Transverse colon (tissue), 4 donors: ENCODE measurements around the gene HOTAIR. TPM values are rescaled to one million over a fixed set of nuclear protein-coding genes. Genes with fewer than 3 reads are reported as not detected.

Experiments
- DNase-seq: peaks from one replicate; pipeline ENCODE4 v3.0.0-alpha.2; 2019
- H3K27ac ChIP-seq, 4 donors: fragments of 200-600 bp; sonication (generic); 2 replicates each; pipeline ENCODE4 v1.5.1; 2016 to 2018; ENCODE audit warnings: inconsistent platforms in 4 of 4
- H3K27me3 ChIP-seq: fragments of 200-600 bp; sonication (generic); 2 replicates; pipeline ENCODE4 v1.5.1; 2017; ENCODE audit warnings: inconsistent platforms
- H3K36me3 ChIP-seq, 4 donors: fragments of 200-600 bp; sonication (generic); 2 replicates each; pipeline ENCODE4 v1.5.1; 2017 to 2019; ENCODE audit warnings: inconsistent platforms in 4 of 4
- H3K4me1 ChIP-seq, 4 donors: fragments of 200-600 bp; sonication (generic); 2 replicates each; pipeline ENCODE4 v1.5.1; 2017 to 2020; ENCODE audit warnings: inconsistent platforms in 4 of 4
- H3K4me3 ChIP-seq, 4 donors: fragments of 200-600 bp; sonication (generic); 1 replicate in 1 of 4; 2 replicates in 3 of 4; pipeline versions ENCODE4 v1.5.1 to v1.6.1; 2017 to 2019; ENCODE audit warnings: inconsistent platforms in 4 of 4
- H3K9me3 ChIP-seq, 2 donors: fragments of 200-600 bp; sonication (generic); 2 replicates each; pipeline ENCODE4 v1.5.1; 2017 to 2019; ENCODE audit warnings: inconsistent platforms in 2 of 2
- CTCF ChIP-seq, 5 experiments: fragments of 200-600 bp in 3 of 5; fragments of 450-650 bp in 2 of 5; sonication (generic) in 3 of 5; IDR thresholded peaks; 1 replicate in 2 of 5; 2 replicates in 3 of 5; pipeline ENCODE4 v1.5.1; 2016 to 2017; ENCODE audit warnings: antibody characterized with exemption in 5 of 5, inconsistent platforms in 3 of 5, mild to moderate bottlenecking in 2 of 5, moderate library complexity in 1 of 5
- EP300 ChIP-seq: sonication (generic); formaldehyde crosslinking; IDR thresholded peaks from one replicate; pipeline ENCODE4 v1.6.1; 2017; ENCODE audit warnings: antibody characterized with exemption, low read depth
- POLR2A ChIP-seq: fragments of 450-650 bp; IDR thresholded peaks from one replicate; pipeline ENCODE4 v1.6.1; 2016; ENCODE audit warnings: antibody characterized with exemption, mild to moderate bottlenecking, moderate library complexity
- POLR2AphosphoS5 ChIP-seq, 3 donors: sonication (generic); formaldehyde crosslinking; IDR thresholded peaks; one replicate each; pipeline ENCODE4 v1.6.1; 2016; ENCODE audit warnings: antibody characterized with exemption in 3 of 3
- WGBS, 2 donors: methylation state at CpG; one replicate each; pipeline ENCODE4 v1.1.5; 2018; ENCODE audit warnings: low coverage in 1 of 2; 5-methylcytosine and 5-hydroxymethylcytosine counted together
- in situ Hi-C, 4 donors: fragments of 200-750 bp; cut with MboI; loops; one replicate each; pipeline versions ENCODE4 v1.15.0 to v1.15.1; 2017; ENCODE audit warnings: low sequenced_read_pairs in 3 of 4, low pct_ligation_motif_present in 1 of 4, low pct_unique_long_range_greater_than_20kb in 1 of 4
- intact Hi-C: fragments of 100-400 bp; cut with DNase I; formaldehyde crosslinking; loops from one replicate; pipeline ENCODE4 v1.15.1; 2023; ENCODE audit warnings: low total_unique reads
- total RNA-seq, 4 donors: library from RNA; depleted of rRNA; stranded (reverse); fragments of >200 nt; gene quantifications; one replicate each; pipeline ENCODE4 v1.1.0, GENCODE V29; 2016

HOTAIR gene
- total RNA-seq, 4 donors from 2014 or later = not detected

- in situ Hi-C loops (no loop called here), intact Hi-C loops (no loop called here)
- Histone ChIP-seq H3K36me3 (no peaks in the 10 kb centered on the region), H3K9me3 (no peaks in the 10 kb centered on the region), H3K27ac (peak overlapping the region in 1 of 4 donors; percentile 63), H3K27me3 (peaks cover 100% of the 10 kb centered on the region), H3K4me1 (peaks cover 12 to 36% (median 19%) of the 10 kb centered on the region in 4 donors), H3K4me3 (peak overlapping the region in 1 of 4 donors; percentile 38)
- TF ChIP-seq CTCF (IDR thresholded peaks at IDR 0.05) (no peak), EP300 (no peak), POLR2A (no peak), POLR2AphosphoS5 (IDR thresholded peaks at IDR 0.05) (no peak)
- 4% methylated on average over 4 to 25 of the region's 25 CpGs for whole genome bisulfite sequencing, 2 donors
- no peak for DNase-seq
These were observed 41.8 kb upstream of the HOTAIR start for GRCh38 chr12:54016478-54016964.

GRCh38 chr12:54016051-54016450, 41.3 kb upstream of the HOTAIR start:
- no peak overlapping the region for H3K4me3 ChIP-seq
- no peak for DNase-seq
- TF ChIP-seq EP300 = no peak
- no peak for TF ChIP-seq CTCF (IDR thresholded peaks at IDR 0.05)
- no peak for TF ChIP-seq POLR2AphosphoS5 (IDR thresholded peaks at IDR 0.05)
- TF ChIP-seq POLR2A = no peak
- intact Hi-C loops = no loop called here
- H3K27ac ChIP-seq = peak overlapping the region in 1 of 4 donors; percentile 63
- H3K36me3 ChIP-seq = no peaks in the 10 kb centered on the region
- in situ Hi-C loops = no loop called here
- H3K4me1 ChIP-seq = peaks cover 12 to 40% (median 22%) of the 10 kb centered on the region in 4 donors
- H3K9me3 ChIP-seq = no peaks in the 10 kb centered on the region
- WGBS, 2 donors = 19 to 20% methylated on average over 2 to 3 of the region's 3 CpGs
- peaks cover 100% of the 10 kb centered on the region for H3K27me3 ChIP-seq

- H3K36me3 ChIP-seq = no peaks in the 10 kb centered on the region
- no peaks in the 10 kb centered on the region for H3K9me3 ChIP-seq
- H3K4me1 ChIP-seq = peaks cover 12 to 44% (median 23%) of the 10 kb centered on the region in 4 donors
- TF ChIP-seq POLR2A (no peak), EP300 (no peak), POLR2AphosphoS5 (IDR thresholded peaks at IDR 0.05) (no peak), CTCF (IDR thresholded peaks at IDR 0.05) (no peak)
- DNase-seq = no peak
- in situ Hi-C loops (no loop called here), intact Hi-C loops (no loop called here)
- peaks cover 100% of the 10 kb centered on the region for H3K27me3 ChIP-seq
- H3K27ac ChIP-seq = no peak overlapping the region
- WGBS, 2 donors = 12 to 23% methylated on average over 9 to 23 of the region's 23 CpGs
- no peak overlapping the region for H3K4me3 ChIP-seq
These were observed 40.5 kb upstream of the HOTAIR start for GRCh38 chr12:54015018-54015931.

- TF ChIP-seq EP300 = no peak
- TF ChIP-seq CTCF (IDR thresholded peaks at IDR 0.05) = no peak
- no peak for DNase-seq
- H3K4me1 ChIP-seq = peaks cover 12 to 44% (median 24%) of the 10 kb centered on the region in 4 donors
- no peaks in the 10 kb centered on the region for H3K36me3 ChIP-seq
- H3K4me3 ChIP-seq = no peak overlapping the region
- peaks cover 100% of the 10 kb centered on the region for H3K27me3 ChIP-seq
- in situ Hi-C loops (no loop called here), intact Hi-C loops (no loop called here)
- no peaks in the 10 kb centered on the region for H3K9me3 ChIP-seq
- no peak overlapping the region for H3K27ac ChIP-seq
- 41 to 50% methylated on average over 2 to 36 of the region's 36 CpGs for WGBS, 2 donors
These were observed 39.7 kb upstream of the HOTAIR start for GRCh38 chr12:54014377-54015017.
